MCF 10A (cell line): ENCODE measurements around the gene SLC19A2. TPM values are rescaled to one million over a fixed set of nuclear protein-coding genes. Genes with fewer than 3 reads are reported as not detected.
A peak's percentile ranks its signal among the peaks of the same experiment; 100 is the strongest.

ENCODE experiments used
- BruUV-seq: library from RNA; stranded (reverse); fragments of 400-500 nt; replicated peaks from 2 replicates; lab custom pipeline; 2021; lab: Mats Ljungman, UMichigan
- CTCF ChIA-PET: fragments of 300-600 bp; sonication (Branson Sonifier 250); formaldehyde crosslinking; extraction: SDS; loops from one replicate; lab custom pipeline; 2021; ENCODE audit warnings: antibody characterized with exemption, inconsistent platforms; lab: Yijun Ruan, JAX
- POLR2A ChIA-PET: fragments of 300-600, 350-650 bp; sonication (Branson Sonifier 250); formaldehyde crosslinking; extraction: SDS; loops from one replicate; lab custom pipeline; 2020; ENCODE audit warnings: antibody characterized with exemption, inconsistent platforms; lab: Yijun Ruan, JAX
- DNase-seq: peaks from one replicate; pipeline ENCODE4 v3.0.0-alpha.2; 2018; ENCODE audit not compliant: unreplicated experiment
- H3K27ac Mint-ChIP-seq: one replicate; pipeline ENCODE4 v1.8.0; 2022; ENCODE audit warnings: mild to moderate bottlenecking, low read depth, mixed read lengths; ENCODE audit not compliant: unreplicated experiment
- H3K27me3 Mint-ChIP-seq: one replicate; pipeline ENCODE4 v1.8.0; 2022; ENCODE audit warnings: mixed read lengths; ENCODE audit not compliant: insufficient read depth, unreplicated experiment
- H3K36me3 Mint-ChIP-seq: one replicate; pipeline ENCODE4 v1.8.0; 2022; ENCODE audit warnings: mild to moderate bottlenecking, moderate library complexity, mixed read lengths; ENCODE audit not compliant: insufficient read depth, unreplicated experiment
- H3K4me1 Mint-ChIP-seq: one replicate; pipeline ENCODE4 v1.8.0; 2022; ENCODE audit warnings: mixed read lengths; ENCODE audit not compliant: insufficient read depth, unreplicated experiment
- H3K4me3 Mint-ChIP-seq: one replicate; pipeline ENCODE4 v1.8.0; 2022; ENCODE audit warnings: mild to moderate bottlenecking, moderate library complexity, mixed read lengths; ENCODE audit not compliant: unreplicated experiment
- H3K9me3 Mint-ChIP-seq: one replicate; pipeline ENCODE4 v1.8.0; 2022; ENCODE audit warnings: mixed read lengths; ENCODE audit not compliant: unreplicated experiment
- CTCF ChIP-seq: fragments of 200-600 bp; IDR thresholded peaks from one replicate; pipeline ENCODE4 v1.8.0; 2022; ENCODE audit warnings: antibody characterized with exemption, mild to moderate bottlenecking; ENCODE audit not compliant: unreplicated experiment
- intact Hi-C: fragments of 100-400 bp; cut with micrococcal nuclease; formaldehyde crosslinking; loops from 2 replicates; pipeline ENCODE4 v1.14.1; 2022
- total RNA-seq: library from RNA; stranded (reverse); gene quantifications from 2 replicates; pipeline ENCODE4 v1.2.3, GENCODE V29; 2022

SLC19A2 gene
- total RNA-seq, 1 experiment from 2014 or later: 13.9 TPM

GRCh38 chr1:169486281-169487051 is 722 bp upstream of the SLC19A2 start:
- intact Hi-C loops: loop anchor here (1.0 to 10.0 kb wide), 5 partner anchors 25 to 372 kb away; no protein-coding TSS in a partner anchor
- peak; percentile 75 for DNase-seq
- Mint-ChIP-seq H3K27ac (peak overlapping the region; percentile 98), H3K36me3 (no peaks in the 10 kb centered on the region), H3K27me3 (no peaks in the 10 kb centered on the region), H3K9me3 (no peaks in the 10 kb centered on the region), H3K4me3 (peak overlapping the region; percentile 75), H3K4me1 (peaks cover 44% of the 10 kb centered on the region)
- TF ChIP-seq CTCF: no peak
- ChIA-PET CTCF (interaction anchor here (0.5 to 2.9 kb wide), 15 partner anchors 12 to 1354 kb away, joined by 3 to 33 read pairs (median 3); no protein-coding TSS in a partner anchor), POLR2A (interaction anchor here (0.5 to 4.1 kb wide), 41 partner anchors 8 to 1932 kb away, joined by 3 to 242 read pairs (median 5); partner anchors contain the start of genes BLZF1, CREG1, F5 and METTL18)
- BruUV-seq: TSS peak; percentile 87

- TSS peak; percentile 36 for BruUV-seq
- Mint-ChIP-seq H3K4me3 (peak overlapping the region; percentile 75), H3K36me3 (no peaks in the 10 kb centered on the region), H3K9me3 (no peaks in the 10 kb centered on the region), H3K4me1 (peaks cover 51% of the 10 kb centered on the region), H3K27ac (peak overlapping the region; percentile 98), H3K27me3 (no peaks in the 10 kb centered on the region)
- ChIA-PET CTCF (interaction anchor here (0.9 to 4.1 kb wide), 5 partner anchors 44 to 63 kb away, joined by 3 to 42 read pairs (median 6); no protein-coding TSS in a partner anchor), POLR2A (interaction anchor here (0.6 to 4.1 kb wide), 28 partner anchors 10 to 409 kb away, joined by 3 to 242 read pairs (median 11); partner anchors contain the start of genes BLZF1, F5, METTL18 and NME7)
- intact Hi-C loops: loop anchor here (1.0 to 10.0 kb wide), 5 partner anchors 19 to 370 kb away; partner anchors contain the start of gene NME7
- peak; percentile 66 for DNase-seq
- TF ChIP-seq CTCF: no peak
These were observed 887 bp downstream of the SLC19A2 start for GRCh38 chr1:169484683-169485430.

GRCh38 chr1:169484101-169484500 is 1.6 kb downstream of the SLC19A2 start:
- CTCF ChIA-PET: interaction anchor here (1.1 to 4.1 kb wide), 2 partner anchors 11 to 63 kb away, joined by 4 to 42 read pairs; no protein-coding TSS in a partner anchor

More at GRCh38 chr1:169484101-169484500, 1.6 kb downstream of the SLC19A2 start:
- peak overlapping the region; percentile 98 for H3K27ac Mint-ChIP-seq
- no peaks in the 10 kb centered on the region for H3K36me3 Mint-ChIP-seq
- DNase-seq: peak; percentile 50
- no peak for TF ChIP-seq CTCF
- POLR2A ChIA-PET: interaction anchor here (0.6 to 3.0 kb wide), 19 partner anchors 9 to 1305 kb away, joined by 3 to 51 read pairs (median 5); partner anchors contain the start of genes BLZF1, NME7, SCYL3 and TIPRL
- H3K4me1 Mint-ChIP-seq: peaks cover 50% of the 10 kb centered on the region
- H3K27me3 Mint-ChIP-seq: no peaks in the 10 kb centered on the region
- H3K4me3 Mint-ChIP-seq: peak overlapping the region; percentile 75
- H3K9me3 Mint-ChIP-seq: no peaks in the 10 kb centered on the region
- no TSS peak for BruUV-seq
- intact Hi-C loops: loop anchor here (2.0 to 10.0 kb wide), 3 partner anchors 55 to 369 kb away; partner anchors contain the start of gene NME7
